HL-60/S4 treated with phorbol 12-myristate 13-acetate at 8.2 ng/mL for 4 days and 3 days (cell line): ENCODE data around the gene THG1L.
"Not testable (repeated sequence)": the region's sequence is repeated elsewhere in the genome, so short reads cannot be mapped to it uniquely, and the experiment has no call there.

Experiments
- in situ Hi-C: fragments of 300-500 bp; cut with MboI; formaldehyde crosslinking; loops from 2 replicates; pipeline ENCODE4 v1.15.0; 2022; ENCODE audit warnings: low sequenced_read_pairs

The THG1L gene

GRCh38 chr5:157722895-157723294 lies 8.3 kb upstream of the THG1L start:
- in situ Hi-C loops = loop anchor here (25.0 kb wide), 1 partner anchor 286 kb away; no protein-coding TSS in a partner anchor

GRCh38 chr5:157726607-157727006 lies 4.6 kb upstream of the THG1L start:
- in situ Hi-C loops = not testable (repeated sequence)

GRCh38 chr5:157727858-157728257 lies 3.4 kb upstream of the THG1L start:
- in situ Hi-C loops = not testable (repeated sequence)

GRCh38 chr5:157729858-157730257 lies 1.4 kb upstream of the THG1L start:
- in situ Hi-C loops = no loop called here

GRCh38 chr5:157730900-157731271 lies 334 bp upstream of the THG1L start:
- in situ Hi-C loops = no loop called here

GRCh38 chr5:157732130-157732514 lies 902 bp downstream of the THG1L start:
- in situ Hi-C loops = no loop called here

GRCh38 chr5:157732596-157733262 lies 1.5 kb downstream of the THG1L start:
- in situ Hi-C loops = no loop called here

GRCh38 chr5:157734436-157734835 lies 3.2 kb downstream of the THG1L start:
- in situ Hi-C loops = no loop called here

GRCh38 chr5:157735991-157736390 lies 4.8 kb downstream of the THG1L start:
- in situ Hi-C loops = no loop called here

- in situ Hi-C loops = no loop called here
Measured at GRCh38 chr5:157739388-157740228, 8.4 kb downstream of the THG1L start.

GRCh38 chr5:157740229-157740610 lies 9.0 kb downstream of the THG1L start:
- in situ Hi-C loops = no loop called here

GRCh38 chr5:157741131-157741530 lies 9.9 kb downstream of the THG1L start:
- in situ Hi-C loops = no loop called here

GRCh38 chr5:157743163-157744050 lies 12.2 kb downstream of the THG1L start, which contains the start of gene LSM11:
TSS of gene LSM11 (plus strand) at chr5:157743712. CDS start at chr5:157743751, 39 bp downstream.
- in situ Hi-C loops = no loop called here

GRCh38 chr5:157744051-157745011 lies 13.1 kb downstream of the THG1L start:
- in situ Hi-C loops = no loop called here

GRCh38 chr5:157745041-157745456 lies 13.8 kb downstream of the THG1L start:
- in situ Hi-C loops = no loop called here

- in situ Hi-C loops = no loop called here
Measured at GRCh38 chr5:157747173-157747740, 16.0 kb downstream of the THG1L start.

- in situ Hi-C loops = no loop called here
Measured at GRCh38 chr5:157747766-157748700, 16.8 kb downstream of the THG1L start.

- in situ Hi-C loops = no loop called here
Measured at GRCh38 chr5:157748760-157749461, 17.7 kb downstream of the THG1L start.
